Activated CD8-positive, alpha-beta memory T cell treated with anti-CD3 and anti-CD28 coated beads for 48 hours (primary cell): ENCODE measurements around the gene PCLAF.
"Not testable (repeated sequence)": the region's sequence is repeated elsewhere in the genome, so short reads cannot be mapped to it uniquely, and the experiment has no call there.

Experiments used
- DNase-seq, 3 experiments: peaks; one replicate each; pipeline ENCODE4 v3.0.0-alpha.2; 2020; ENCODE audit warnings: low read depth in 2 of 3, low spot score in 2 of 3

PCLAF gene

DNA sequence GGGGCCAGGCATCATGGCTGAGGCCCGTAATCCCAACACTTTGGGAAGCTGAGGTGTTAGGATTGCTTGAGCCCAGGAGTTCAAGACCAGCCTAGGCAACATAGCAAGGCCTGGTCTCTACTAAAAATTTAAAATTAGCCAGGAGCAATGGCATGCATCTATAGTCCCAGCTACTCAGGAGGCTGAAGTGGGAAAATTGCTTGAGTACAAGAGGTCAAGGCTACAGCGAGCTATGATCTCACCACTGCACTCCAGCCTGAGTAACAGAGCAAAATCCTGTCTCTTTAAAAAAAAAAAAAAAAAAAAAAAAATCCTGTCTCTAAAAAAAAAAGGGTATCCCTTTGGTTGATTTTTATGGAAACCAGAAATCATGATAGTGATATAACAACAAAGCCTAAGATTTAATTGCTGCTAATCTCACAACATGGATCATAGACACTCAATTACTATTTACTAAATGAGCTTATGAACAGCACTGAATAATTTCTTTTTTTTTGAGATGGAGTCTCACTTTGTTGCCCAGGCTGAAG is 12.1 kb downstream of the PCLAF start:
- no peak for DNase-seq

DNA sequence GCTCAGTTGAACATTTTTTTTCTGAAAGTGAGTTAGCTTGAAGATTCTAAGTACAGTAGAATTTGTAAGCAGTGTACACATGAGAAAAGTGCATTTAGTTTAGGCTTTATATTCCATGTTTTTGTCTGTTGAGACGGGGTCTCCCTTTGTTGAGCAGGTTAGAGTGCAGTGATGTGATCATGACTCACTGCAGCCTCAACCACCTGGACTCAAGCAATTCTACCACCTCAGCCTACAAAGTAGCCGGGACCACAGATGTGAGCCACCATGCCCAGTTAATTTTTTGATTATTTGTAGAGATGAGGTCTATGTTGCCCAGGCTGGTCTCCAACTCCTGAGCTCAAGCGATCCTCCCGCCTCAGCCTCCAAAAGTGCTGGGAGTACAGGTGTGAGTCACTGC is 20.0 kb downstream of the PCLAF start:
- DNase-seq = no peak

DNA sequence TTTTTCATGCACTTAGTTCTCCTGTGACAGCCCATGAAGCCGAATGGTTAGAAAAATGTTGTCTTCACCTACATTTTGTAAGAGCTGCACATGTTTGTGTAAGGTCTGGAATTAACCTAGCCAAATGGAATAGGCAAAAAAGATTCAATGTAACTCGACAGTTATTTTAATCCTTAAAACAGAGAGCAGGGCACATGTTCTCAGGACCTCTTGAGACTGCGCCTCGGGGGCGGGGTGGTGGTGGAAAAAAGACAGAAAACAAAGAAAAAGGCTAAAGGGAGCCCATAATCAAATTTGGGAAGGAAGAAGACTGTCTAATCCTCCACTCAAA is 24.6 kb downstream of the PCLAF start:
- no peak for DNase-seq

DNA sequence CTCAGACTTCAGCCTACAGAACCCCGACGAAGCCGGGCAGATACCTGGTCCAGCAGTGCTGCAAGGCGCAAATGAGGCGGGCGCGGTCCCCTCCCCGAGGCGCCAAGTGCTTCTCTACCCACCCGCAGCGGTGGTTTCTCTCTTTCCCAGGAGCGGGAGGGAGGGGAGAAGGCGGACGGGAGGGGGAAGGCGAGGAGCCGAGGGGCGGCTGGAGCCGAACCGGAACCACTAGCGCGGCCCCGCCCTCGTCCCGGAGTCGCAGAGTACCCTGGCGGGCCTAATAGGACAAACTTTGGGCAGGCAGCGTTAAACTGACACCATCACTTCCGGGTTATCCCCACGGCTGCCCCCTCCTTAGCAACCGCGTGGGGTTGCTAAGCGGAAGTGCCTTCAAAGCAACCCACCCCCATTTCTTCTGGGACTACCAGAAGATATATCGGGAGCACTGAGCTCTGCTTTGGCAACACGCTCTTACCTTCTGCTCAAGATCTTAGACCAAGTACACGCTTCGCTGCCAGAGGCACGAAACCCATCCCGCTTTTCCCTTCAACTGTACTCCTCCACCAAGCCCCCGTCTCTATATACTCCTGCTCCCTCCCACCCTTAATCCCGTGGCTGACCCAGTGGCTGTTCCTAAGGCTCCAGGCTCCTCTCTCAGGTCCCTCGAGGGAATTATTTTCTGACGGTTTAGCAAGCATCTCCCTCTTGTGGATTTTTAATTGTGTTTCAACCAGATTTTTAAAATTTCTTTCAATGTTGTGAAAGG is 25.1 kb downstream of the PCLAF start, which contains the start of gene CSNK1G1:
TSS of gene CSNK1G1 (minus strand) at position 230 of the 766 bp plus-strand sequence. CDS start 55,674 bp downstream, outside the sequence.
- DNase-seq = peak; percentile 73 to 85 (median 74)

DNA sequence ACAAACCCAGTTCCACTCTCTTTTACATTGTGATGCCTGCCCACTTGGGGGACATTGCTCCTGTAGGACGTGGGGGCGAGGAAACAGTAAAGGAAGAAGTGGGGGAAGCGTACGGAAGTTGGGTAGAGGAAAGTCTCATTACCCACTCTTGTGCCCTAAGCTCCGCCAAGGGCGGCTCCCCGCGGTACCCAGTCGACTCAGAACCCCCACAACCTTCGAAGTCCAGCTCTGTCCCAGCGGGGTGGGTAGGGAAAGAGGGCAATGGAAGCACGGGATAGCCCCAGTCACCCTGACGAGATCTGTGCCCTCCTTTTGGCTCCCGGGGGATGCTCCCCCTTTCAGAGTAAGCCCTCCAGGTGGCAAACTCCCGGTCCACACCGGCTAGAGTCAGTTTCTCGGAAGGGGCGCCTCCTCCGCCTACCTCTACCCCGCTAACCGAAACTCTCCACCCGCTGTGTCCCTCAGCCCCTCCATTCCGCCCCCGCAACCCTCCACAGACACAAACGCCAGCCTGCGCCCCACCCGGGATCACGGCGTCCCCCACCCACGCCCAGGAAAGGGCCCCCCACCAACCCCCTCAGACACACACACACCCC is 25.8 kb downstream of the PCLAF start:
- DNase-seq = peak; percentile 7 to 31 (median 24)

DNA sequence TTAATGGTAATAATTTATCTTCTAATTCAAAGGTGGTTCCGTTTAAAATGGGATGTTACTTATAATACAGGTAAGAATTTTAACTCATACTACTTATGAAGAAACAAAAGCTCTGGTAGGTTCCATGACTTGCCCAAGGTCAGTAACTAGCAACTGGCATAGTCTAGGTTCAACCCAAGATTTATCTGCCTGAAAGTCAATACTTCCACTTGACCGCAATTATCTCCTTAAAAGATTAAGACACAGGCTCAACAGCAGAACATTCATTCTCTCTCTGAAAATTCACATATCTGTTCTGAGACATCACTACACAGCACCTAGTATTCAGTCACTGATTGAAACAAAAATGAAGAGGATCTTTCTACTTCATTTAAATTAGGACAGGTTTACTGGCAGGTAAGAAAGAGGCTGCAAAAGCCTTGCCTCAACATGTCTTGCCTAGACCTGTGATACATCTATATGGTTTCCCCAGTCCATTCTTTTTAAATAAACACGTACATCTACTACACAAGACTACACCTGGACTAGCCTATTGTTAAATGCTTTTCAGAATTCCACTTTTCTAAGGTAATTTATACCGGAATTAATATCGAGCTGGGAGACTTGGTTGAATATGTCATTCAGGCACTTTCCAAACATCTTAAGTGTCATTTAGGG is 26.4 kb downstream of the PCLAF start:
- no peak for DNase-seq

DNA sequence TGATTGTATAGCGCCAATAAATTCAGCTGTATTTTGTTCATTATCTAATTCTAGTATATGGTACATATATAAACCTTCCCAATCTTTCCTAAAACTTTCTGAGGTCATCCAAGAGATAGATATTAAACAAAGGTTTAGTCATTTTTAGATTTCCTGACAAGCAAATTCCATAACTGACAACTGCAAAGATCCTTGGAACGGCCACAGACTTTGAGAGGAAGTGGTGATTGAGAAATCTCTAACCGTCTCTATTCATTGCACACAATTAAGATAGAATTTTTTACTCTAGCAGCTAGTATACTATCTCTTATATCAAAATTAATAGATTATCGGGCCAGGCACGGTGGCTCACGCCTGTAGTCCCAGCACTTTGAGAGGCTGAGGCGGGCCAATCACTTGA is 30.0 kb downstream of the PCLAF start:
- no peak for DNase-seq

DNA sequence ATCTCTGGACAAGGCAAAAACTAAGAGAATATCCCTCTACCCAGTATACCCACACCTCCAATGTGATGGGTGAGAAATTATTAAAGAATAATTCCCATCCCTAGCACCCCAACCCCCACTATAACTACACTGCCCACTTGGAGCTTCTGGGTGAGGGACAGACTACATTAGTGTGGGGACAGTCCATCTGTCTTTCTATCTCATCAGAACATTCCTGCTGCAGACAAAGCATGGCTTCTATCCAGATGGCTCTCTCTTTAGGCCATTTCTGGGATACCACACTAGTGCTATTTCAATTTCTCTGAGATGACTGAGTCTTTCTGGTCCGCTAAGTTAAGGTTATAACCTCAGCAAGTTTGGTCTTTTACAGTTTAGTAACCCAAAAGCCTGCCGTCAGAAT is 31.9 kb downstream of the PCLAF start:
- no peak for DNase-seq

DNA sequence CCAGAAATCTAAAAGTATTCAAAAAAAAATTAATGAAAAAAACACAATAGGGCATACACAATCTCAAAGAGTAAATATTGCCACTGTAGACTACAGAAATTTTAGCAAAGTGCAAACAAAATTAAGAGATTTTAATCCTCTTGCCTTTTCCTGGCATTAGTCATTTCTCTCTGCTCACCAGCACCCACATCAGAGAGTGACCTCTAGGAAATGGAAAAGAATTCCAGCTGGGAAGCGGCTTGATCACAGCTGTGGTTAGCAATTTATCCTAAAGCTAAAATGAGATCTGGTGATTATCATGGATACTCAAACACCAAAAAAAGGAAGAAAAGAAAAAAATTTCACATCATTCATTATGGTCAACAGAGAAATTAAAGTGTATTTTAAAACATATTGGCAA is 32.8 kb downstream of the PCLAF start:
- no peak for DNase-seq

DNA sequence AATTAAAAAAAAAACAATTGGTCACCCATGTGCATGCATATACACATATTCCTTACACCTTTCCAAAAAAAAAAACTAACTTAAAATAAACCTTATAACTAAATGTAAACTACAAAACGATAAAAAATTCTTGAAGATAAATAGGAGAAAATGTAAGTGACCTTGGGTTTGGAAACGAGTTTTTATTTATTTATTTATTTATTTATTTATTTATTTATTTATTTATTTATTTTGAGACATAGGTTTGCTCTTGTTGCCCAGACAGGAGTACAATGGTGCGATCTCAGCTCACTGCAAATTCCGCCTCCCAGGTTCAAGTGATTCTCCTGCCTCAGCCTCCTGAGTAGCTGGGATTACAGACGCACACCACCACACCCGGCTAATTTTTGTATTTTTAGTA is 35.0 kb downstream of the PCLAF start:
- not testable (repeated sequence) for DNase-seq

DNA sequence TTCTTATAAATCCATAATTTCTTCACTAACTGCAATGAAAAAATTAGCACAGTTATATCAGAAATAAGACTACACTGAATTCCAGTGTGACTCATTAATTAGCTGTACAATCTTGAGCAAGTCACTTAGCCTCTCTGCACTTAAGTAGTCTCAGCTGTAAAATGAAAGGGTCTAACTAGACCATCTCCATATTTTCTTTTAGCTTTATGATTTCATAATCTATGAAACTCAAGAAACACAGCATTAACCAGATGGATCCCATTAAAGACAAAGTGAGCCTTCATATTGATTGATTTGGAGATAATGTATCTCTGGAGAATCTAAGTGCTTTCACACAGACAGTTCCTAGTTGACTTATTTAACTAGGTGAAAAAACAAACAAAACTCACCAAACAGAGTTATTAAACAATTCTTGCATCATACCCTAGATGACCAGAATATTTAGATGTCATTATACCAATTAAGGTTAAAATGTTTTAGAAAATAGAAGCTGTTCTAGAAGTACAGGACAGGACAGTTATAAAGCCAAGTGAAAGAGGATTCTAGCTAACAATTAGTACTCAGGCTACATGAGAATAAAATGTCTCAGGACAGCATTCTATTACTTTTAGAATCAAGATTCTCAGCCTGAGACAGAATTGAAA is 36.5 kb downstream of the PCLAF start:
- no peak for DNase-seq

DNA sequence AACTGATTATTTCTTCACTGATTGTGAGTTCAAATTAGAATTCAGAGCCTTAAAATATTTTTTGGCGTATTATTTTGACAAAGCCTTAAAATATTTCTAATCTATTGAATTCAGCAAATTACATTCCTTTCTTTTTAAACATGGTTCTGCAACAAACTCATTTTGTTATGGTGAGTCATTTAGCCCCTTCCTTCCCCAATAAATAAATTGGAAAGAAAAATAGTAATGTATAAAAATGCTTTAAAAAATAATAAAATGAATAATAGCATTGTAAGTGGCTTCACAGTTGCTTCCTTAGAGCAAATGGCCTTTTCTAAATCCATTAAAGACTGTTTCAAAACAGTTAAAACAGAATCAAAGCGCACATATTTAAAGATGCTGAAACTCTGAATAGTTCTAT is 37.4 kb downstream of the PCLAF start:
- no peak for DNase-seq

DNA sequence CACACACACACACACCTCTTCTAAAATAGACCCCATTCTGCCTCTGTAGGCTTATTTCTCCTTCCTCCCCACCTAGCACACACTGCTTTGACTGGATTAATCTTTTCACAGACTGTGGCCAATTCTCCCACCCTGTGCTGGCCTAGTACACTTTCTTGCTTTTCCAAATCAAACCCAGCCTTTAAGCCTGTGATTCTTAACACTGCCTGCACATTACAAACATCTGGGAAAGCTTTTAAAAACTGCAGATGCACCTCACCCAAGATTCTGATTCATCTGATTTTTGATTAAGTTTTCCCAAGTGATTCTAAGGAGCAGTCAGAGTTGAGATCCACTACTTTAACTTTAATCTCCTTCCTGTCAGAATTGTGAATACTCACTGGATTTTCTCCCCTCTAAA is 38.0 kb downstream of the PCLAF start:
- DNase-seq = no peak

DNA sequence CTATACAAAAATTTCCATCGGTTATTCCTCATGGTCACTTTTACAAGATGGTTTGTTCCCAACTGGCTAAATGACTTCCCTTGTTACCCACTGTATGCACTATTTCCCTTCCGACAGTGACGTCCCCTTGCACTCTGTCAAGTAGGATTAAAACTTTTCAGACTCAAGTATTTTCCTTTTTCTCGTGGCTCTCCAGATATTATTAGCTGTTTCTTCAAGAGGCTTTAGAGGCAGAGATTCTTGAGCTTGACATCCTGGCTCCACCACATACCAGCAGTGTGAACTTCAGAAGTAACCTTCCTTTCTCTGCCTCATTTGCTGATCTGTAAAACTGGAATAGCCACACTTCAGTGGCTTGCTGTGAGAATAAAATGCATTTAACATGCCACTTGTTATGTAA is 39.3 kb downstream of the PCLAF start:
- no peak for DNase-seq

DNA sequence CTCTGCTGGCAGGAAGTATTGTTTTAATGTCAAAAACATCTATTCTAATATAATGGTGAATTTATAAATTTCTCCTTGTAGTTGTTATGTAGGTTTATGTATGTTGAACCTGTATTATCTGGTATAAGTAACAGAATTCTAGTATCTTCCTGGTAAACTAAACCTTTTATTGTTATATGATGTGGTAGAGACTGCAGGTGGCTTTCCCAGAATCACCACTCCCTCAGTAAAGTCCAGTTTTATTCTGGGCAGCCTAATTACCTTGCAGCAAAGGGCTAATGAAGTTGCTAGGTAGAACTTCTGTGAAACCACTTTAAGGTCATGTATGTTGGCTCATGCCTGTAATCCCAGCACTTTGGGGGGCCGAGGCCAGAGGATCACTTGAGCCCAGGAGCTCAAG is 40.9 kb downstream of the PCLAF start:
- DNase-seq = no peak

DNA sequence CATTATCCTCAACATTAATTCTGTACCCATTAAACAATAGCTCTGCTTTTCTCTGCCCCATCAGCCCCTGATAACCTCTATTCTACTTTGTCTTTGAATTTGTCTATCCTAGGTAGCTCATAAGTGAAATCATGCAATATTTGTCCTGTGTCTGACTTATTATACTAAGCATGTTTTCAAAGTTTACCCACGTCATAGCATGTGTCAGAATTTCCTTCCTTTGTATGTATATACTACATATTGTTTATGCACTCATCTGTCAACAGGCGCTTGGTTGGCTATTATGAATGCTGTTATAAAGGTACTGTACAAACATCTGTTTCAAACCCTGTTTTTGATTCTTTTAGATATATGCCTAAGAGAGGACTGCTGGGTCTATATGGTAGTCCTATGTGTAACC is 43.5 kb downstream of the PCLAF start:
- DNase-seq = no peak

DNA sequence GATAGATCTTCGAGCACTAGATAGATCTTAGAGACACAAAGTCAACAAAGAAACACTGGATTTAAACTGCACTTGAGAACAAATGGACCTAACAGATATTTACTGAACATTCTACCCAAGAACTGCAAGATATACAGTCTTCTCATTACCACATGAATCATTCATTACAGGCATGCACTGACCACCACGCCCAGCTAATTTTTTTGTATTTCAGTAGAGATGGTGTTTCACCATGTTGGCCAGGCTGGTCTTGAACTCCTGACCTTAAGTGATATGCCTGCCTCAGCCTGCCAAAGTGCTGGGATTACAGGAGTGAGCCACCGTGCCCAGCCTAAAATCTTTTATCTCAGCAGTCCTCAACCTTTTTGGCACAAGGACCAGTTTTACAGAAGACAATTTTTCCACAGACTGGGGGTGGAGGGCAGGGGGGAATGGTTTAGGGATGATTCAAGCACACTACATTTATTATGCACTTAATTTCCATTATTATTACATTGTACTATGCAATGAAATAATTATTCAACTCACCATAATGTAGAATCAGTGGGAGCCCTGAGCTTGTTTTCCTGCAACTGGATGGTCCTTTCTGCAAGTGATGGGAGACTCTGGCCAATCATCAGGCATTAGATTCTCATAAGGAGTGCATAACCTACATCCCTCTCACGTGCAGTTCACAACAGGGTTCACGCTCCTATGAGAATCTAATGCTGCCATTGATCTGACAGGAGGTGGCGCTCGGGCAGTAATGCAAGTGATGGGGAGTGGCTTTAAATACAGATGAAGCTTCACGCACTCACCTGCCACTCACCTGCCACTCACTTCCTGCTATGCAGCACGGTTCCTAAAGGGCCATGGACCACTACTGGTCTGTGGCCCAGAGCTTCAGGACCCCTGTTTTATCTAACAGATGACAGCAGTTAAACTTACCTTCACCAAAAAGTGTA is 47.0 kb downstream of the PCLAF start:
- DNase-seq = no peak

DNA sequence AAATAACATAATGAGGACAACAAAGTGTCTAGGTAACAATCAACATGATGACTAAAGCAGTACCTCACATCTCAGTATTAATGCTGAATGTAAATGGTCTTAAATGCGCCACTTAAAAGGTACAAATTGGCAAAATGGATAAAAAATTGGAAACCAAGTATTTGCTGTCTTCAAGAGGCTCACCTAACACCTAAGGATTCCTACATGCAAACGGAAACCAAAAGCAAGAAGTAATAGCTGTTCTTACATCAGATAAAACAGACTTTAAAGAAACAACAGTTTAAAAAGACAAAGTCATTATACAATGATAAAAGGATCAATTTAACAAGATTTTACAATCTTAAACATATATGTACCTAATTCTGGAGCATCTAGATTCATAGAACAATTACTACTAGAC is 47.7 kb downstream of the PCLAF start:
- DNase-seq = no peak

DNA sequence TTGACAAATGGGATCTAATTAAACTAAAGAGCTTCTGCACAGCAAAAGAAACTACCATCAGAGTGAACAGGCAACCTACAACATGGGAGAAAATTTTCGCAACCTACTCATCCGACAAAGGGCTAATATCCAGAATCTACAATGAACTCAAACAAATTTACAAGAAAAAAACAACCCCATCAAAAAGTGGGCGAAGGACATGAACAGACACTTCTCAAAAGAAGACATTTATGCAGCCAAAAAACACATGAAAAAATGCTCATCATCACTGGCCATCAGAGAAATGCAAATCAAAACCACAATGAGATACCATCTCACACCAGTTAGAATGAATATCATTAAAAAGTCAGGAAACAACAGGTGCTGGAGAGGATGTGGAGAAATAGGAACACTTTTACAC is 49.6 kb downstream of the PCLAF start:
- not testable (repeated sequence) for DNase-seq

DNA sequence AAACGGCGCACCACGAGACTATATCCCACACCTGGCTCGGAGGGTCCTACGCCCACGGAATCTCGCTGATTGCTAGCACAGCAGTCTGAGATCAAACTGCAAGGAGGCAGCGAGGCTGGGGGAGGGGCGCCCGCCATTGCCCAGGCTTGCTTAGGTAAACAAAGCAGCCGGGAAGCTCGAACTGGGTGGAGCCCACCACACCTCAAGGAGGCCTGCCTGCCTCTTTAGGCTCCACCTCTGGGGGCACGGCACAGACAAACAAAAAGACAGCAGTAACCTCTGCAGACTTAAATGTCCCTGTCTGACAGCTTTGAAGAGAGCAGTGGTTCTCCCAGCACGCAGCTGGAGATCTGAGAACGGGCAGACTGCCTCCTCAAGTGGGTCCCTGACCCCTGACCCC is 54.3 kb downstream of the PCLAF start:
- DNase-seq = not testable (repeated sequence)

DNA sequence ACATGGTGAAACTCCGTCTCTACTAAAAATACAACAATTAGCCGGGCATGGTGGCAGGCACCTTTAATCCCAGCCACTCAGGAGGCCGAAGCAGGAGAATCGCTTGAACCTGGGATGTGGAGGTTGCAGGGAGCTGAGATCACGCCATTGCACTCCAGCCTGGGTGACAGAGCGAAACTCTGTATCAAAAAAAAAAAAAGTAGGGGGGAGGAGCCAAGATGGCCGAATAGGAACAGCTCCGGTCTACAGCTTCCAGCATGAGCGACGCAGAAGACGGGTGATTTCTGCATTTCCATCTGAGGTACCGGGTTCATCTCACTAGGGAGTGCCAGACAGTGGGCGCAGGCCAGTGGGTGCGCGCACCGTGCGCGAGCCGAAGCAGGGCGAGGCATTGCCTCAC is 54.8 kb downstream of the PCLAF start:
- DNase-seq = not testable (repeated sequence)
